Ovary (tissue), 3 donors: Measurements from ENCODE around the gene ACTG1.
"Not testable (repeated sequence)": the region's sequence is repeated elsewhere in the genome, so short reads cannot be mapped to it uniquely, and the experiment has no call there.

ENCODE experiments used
- CTCF ChIP-seq, 3 donors: fragments of 450-650 bp in 2 of 3; fragments of 200-600 bp in 1 of 3; IDR thresholded peaks; one replicate each; pipeline versions ENCODE4 v1.5.1 to v1.8.0; 2016 to 2022; ENCODE audit warnings: antibody characterized with exemption in 3 of 3, mild to moderate bottlenecking in 1 of 3
- POLR2A ChIP-seq: fragments of 450-650 bp; IDR thresholded peaks from one replicate; pipeline ENCODE4 v1.6.1; 2017; ENCODE audit warnings: antibody characterized with exemption, mild to moderate bottlenecking, moderate library complexity
- donor health status: DM: no; HTN: no; CAD: no.

GRCh38 chr17:81531013-81531412, 18.4 kb upstream of the ACTG1 start:
- TF ChIP-seq CTCF (IDR thresholded peaks at IDR 0.05); POLR2A: not testable (repeated sequence)
